Measurements from ENCODE around the gene SPINT2. TPM values are rescaled to one million over a fixed set of nuclear protein-coding genes. Genes with fewer than 3 reads are reported as not detected.

Gene SPINT2
- total RNA-seq, 1 donor from 2014 or later = 1.6 TPM

- H3K9me3 ChIP-seq (ENCODE audit: control insufficient read depth in 3 of 3, low read length in 3 of 3) = no peaks in the 10 kb centered on the region
- no peaks in the 10 kb centered on the region for H3K27me3 ChIP-seq (ENCODE audit: control insufficient read depth in 3 of 3, insufficient read depth in 3 of 3, low read length in 3 of 3)
- H3K4me1 ChIP-seq (ENCODE audit: control insufficient read depth in 3 of 3, insufficient read depth in 3 of 3, low read length in 3 of 3) = no peaks in the 10 kb centered on the region
- peaks cover 15 to 25% (median 19%) of the 10 kb centered on the region in 3 donors for H3K36me3 ChIP-seq (ENCODE audit: control insufficient read depth in 3 of 3, insufficient read depth in 3 of 3, low read length in 3 of 3)
- no peak overlapping the region for H3K9ac ChIP-seq (ENCODE audit: low read depth in 1 of 3, low read length in 3 of 3)
- H3K27ac ChIP-seq (ENCODE audit: low read depth, low read length) = no peak overlapping the region
- no peak overlapping the region for H3K4me3 ChIP-seq (ENCODE audit: low read length in 3 of 3)
Observed at GRCh38 chr19:38306236-38306635, 41.9 kb downstream of the SPINT2 start.

- Histone ChIP-seq H3K9ac (ENCODE audit: low read depth in 1 of 3, low read length in 3 of 3) (no peak overlapping the region), H3K27ac (ENCODE audit: low read depth, low read length) (no peak overlapping the region), H3K4me1 (ENCODE audit: control insufficient read depth in 3 of 3, insufficient read depth in 3 of 3, low read length in 3 of 3) (no peaks in the 10 kb centered on the region), H3K9me3 (ENCODE audit: control insufficient read depth in 3 of 3, low read length in 3 of 3) (no peaks in the 10 kb centered on the region), H3K36me3 (ENCODE audit: control insufficient read depth in 3 of 3, insufficient read depth in 3 of 3, low read length in 3 of 3) (peaks cover 15 to 25% (median 19%) of the 10 kb centered on the region in 3 donors), H3K27me3 (ENCODE audit: control insufficient read depth in 3 of 3, insufficient read depth in 3 of 3, low read length in 3 of 3) (no peaks in the 10 kb centered on the region), H3K4me3 (ENCODE audit: low read length in 3 of 3) (no peak overlapping the region)
Observed at GRCh38 chr19:38307076-38307475, 42.7 kb downstream of the SPINT2 start.

GRCh38 chr19:38307597-38307996 is 43.2 kb downstream of the SPINT2 start:
- Histone ChIP-seq H3K27me3 (ENCODE audit: control insufficient read depth in 3 of 3, insufficient read depth in 3 of 3, low read length in 3 of 3) (no peaks in the 10 kb centered on the region), H3K4me1 (ENCODE audit: control insufficient read depth in 3 of 3, insufficient read depth in 3 of 3, low read length in 3 of 3) (no peaks in the 10 kb centered on the region), H3K4me3 (ENCODE audit: low read length in 3 of 3) (no peak overlapping the region), H3K36me3 (ENCODE audit: control insufficient read depth in 3 of 3, insufficient read depth in 3 of 3, low read length in 3 of 3) (peaks cover 15 to 25% (median 19%) of the 10 kb centered on the region in 3 donors), H3K27ac (ENCODE audit: low read depth, low read length) (no peak overlapping the region), H3K9ac (ENCODE audit: low read depth in 1 of 3, low read length in 3 of 3) (no peak overlapping the region), H3K9me3 (ENCODE audit: control insufficient read depth in 3 of 3, low read length in 3 of 3) (no peaks in the 10 kb centered on the region)

GRCh38 chr19:38308006-38308766 is 43.8 kb downstream of the SPINT2 start:
- H3K9me3 ChIP-seq (ENCODE audit: control insufficient read depth in 3 of 3, low read length in 3 of 3) = no peaks in the 10 kb centered on the region
- H3K27me3 ChIP-seq (ENCODE audit: control insufficient read depth in 3 of 3, insufficient read depth in 3 of 3, low read length in 3 of 3) = no peaks in the 10 kb centered on the region
- no peaks in the 10 kb centered on the region for H3K4me1 ChIP-seq (ENCODE audit: control insufficient read depth in 3 of 3, insufficient read depth in 3 of 3, low read length in 3 of 3)
- H3K4me3 ChIP-seq (ENCODE audit: low read length in 3 of 3) = no peak overlapping the region
- no peak overlapping the region for H3K9ac ChIP-seq (ENCODE audit: low read depth in 1 of 3, low read length in 3 of 3)
- H3K27ac ChIP-seq (ENCODE audit: low read depth, low read length) = no peak overlapping the region
- peaks cover 15 to 25% (median 19%) of the 10 kb centered on the region in 3 donors for H3K36me3 ChIP-seq (ENCODE audit: control insufficient read depth in 3 of 3, insufficient read depth in 3 of 3, low read length in 3 of 3)

GRCh38 chr19:38308926-38309614 is 44.7 kb downstream of the SPINT2 start:
- no peaks in the 10 kb centered on the region for H3K27me3 ChIP-seq (ENCODE audit: control insufficient read depth in 3 of 3, insufficient read depth in 3 of 3, low read length in 3 of 3)
- H3K9ac ChIP-seq (ENCODE audit: low read depth in 1 of 3, low read length in 3 of 3) = no peak overlapping the region
- no peak overlapping the region for H3K27ac ChIP-seq (ENCODE audit: low read depth, low read length)
- no peaks in the 10 kb centered on the region for H3K4me1 ChIP-seq (ENCODE audit: control insufficient read depth in 3 of 3, insufficient read depth in 3 of 3, low read length in 3 of 3)
- no peaks in the 10 kb centered on the region for H3K9me3 ChIP-seq (ENCODE audit: control insufficient read depth in 3 of 3, low read length in 3 of 3)
- peaks cover 15 to 25% (median 19%) of the 10 kb centered on the region in 3 donors for H3K36me3 ChIP-seq (ENCODE audit: control insufficient read depth in 3 of 3, insufficient read depth in 3 of 3, low read length in 3 of 3)
- H3K4me3 ChIP-seq (ENCODE audit: low read length in 3 of 3) = no peak overlapping the region

- no peaks in the 10 kb centered on the region for H3K4me1 ChIP-seq (ENCODE audit: control insufficient read depth in 3 of 3, insufficient read depth in 3 of 3, low read length in 3 of 3)
- no peak overlapping the region for H3K4me3 ChIP-seq (ENCODE audit: low read length in 3 of 3)
- H3K27ac ChIP-seq (ENCODE audit: low read depth, low read length) = no peak overlapping the region
- H3K36me3 ChIP-seq (ENCODE audit: control insufficient read depth in 3 of 3, insufficient read depth in 3 of 3, low read length in 3 of 3) = peaks cover 15 to 25% (median 19%) of the 10 kb centered on the region in 3 donors
- H3K9ac ChIP-seq (ENCODE audit: low read depth in 1 of 3, low read length in 3 of 3) = no peak overlapping the region
- no peaks in the 10 kb centered on the region for H3K9me3 ChIP-seq (ENCODE audit: control insufficient read depth in 3 of 3, low read length in 3 of 3)
- H3K27me3 ChIP-seq (ENCODE audit: control insufficient read depth in 3 of 3, insufficient read depth in 3 of 3, low read length in 3 of 3) = no peaks in the 10 kb centered on the region
Observed at GRCh38 chr19:38309615-38310278, 45.4 kb downstream of the SPINT2 start.

- Histone ChIP-seq H3K9me3 (ENCODE audit: control insufficient read depth in 3 of 3, low read length in 3 of 3) (no peaks in the 10 kb centered on the region), H3K27ac (ENCODE audit: low read depth, low read length) (no peak overlapping the region), H3K9ac (ENCODE audit: low read depth in 1 of 3, low read length in 3 of 3) (no peak overlapping the region), H3K4me1 (ENCODE audit: control insufficient read depth in 3 of 3, insufficient read depth in 3 of 3, low read length in 3 of 3) (peaks cover 2 to 3% (median 2%) of the 10 kb centered on the region in 3 donors), H3K27me3 (ENCODE audit: control insufficient read depth in 3 of 3, insufficient read depth in 3 of 3, low read length in 3 of 3) (no peaks in the 10 kb centered on the region), H3K4me3 (ENCODE audit: low read length in 3 of 3) (no peak overlapping the region), H3K36me3 (ENCODE audit: control insufficient read depth in 3 of 3, insufficient read depth in 3 of 3, low read length in 3 of 3) (peaks cover 15 to 25% (median 19%) of the 10 kb centered on the region in 3 donors)
Observed at GRCh38 chr19:38310279-38310670, 45.9 kb downstream of the SPINT2 start.

- Histone ChIP-seq H3K9ac (ENCODE audit: low read depth in 1 of 3, low read length in 3 of 3) (no peak overlapping the region), H3K4me1 (ENCODE audit: control insufficient read depth in 3 of 3, insufficient read depth in 3 of 3, low read length in 3 of 3) (peaks cover 4 to 6% (median 5%) of the 10 kb centered on the region in 3 donors), H3K27me3 (ENCODE audit: control insufficient read depth in 3 of 3, insufficient read depth in 3 of 3, low read length in 3 of 3) (no peaks in the 10 kb centered on the region), H3K9me3 (ENCODE audit: control insufficient read depth in 3 of 3, low read length in 3 of 3) (no peaks in the 10 kb centered on the region), H3K4me3 (ENCODE audit: low read length in 3 of 3) (no peak overlapping the region), H3K27ac (ENCODE audit: low read depth, low read length) (no peak overlapping the region), H3K36me3 (ENCODE audit: control insufficient read depth in 3 of 3, insufficient read depth in 3 of 3, low read length in 3 of 3) (peaks cover 15 to 23% (median 19%) of the 10 kb centered on the region in 3 donors)
Observed at GRCh38 chr19:38310986-38311385, 46.6 kb downstream of the SPINT2 start.

- H3K9me3 ChIP-seq (ENCODE audit: control insufficient read depth in 3 of 3, low read length in 3 of 3) = no peaks in the 10 kb centered on the region
- H3K4me3 ChIP-seq (ENCODE audit: low read length in 3 of 3) = peak within 1 kb of the TSS; percentile 83 to 88 (median 88)
- H3K27ac ChIP-seq (ENCODE audit: low read depth, low read length) = peak within 1 kb of the TSS; percentile 84
- peaks cover 0 to 18% (median 11%) of the 10 kb centered on the region in 3 donors for H3K27me3 ChIP-seq (ENCODE audit: control insufficient read depth in 3 of 3, insufficient read depth in 3 of 3, low read length in 3 of 3)
- no peaks in the 10 kb centered on the region for H3K36me3 ChIP-seq (ENCODE audit: control insufficient read depth in 3 of 3, insufficient read depth in 3 of 3, low read length in 3 of 3)
- peaks cover 18 to 22% (median 21%) of the 10 kb centered on the region in 3 donors for H3K4me1 ChIP-seq (ENCODE audit: control insufficient read depth in 3 of 3, insufficient read depth in 3 of 3, low read length in 3 of 3)
- peak within 1 kb of the TSS; percentile 83 to 85 (median 83) for H3K9ac ChIP-seq (ENCODE audit: low read depth in 1 of 3, low read length in 3 of 3)
Observed at GRCh38 chr19:38315657-38316476, 51.5 kb downstream of the SPINT2 start, which contains the start of gene YIF1B. Gene YIF1B (minus strand): TSS chr19:38315947. CDS start chr19:38315917, 30 bp downstream.
